ENCODE results near the gene GNB1L.

DNA sequence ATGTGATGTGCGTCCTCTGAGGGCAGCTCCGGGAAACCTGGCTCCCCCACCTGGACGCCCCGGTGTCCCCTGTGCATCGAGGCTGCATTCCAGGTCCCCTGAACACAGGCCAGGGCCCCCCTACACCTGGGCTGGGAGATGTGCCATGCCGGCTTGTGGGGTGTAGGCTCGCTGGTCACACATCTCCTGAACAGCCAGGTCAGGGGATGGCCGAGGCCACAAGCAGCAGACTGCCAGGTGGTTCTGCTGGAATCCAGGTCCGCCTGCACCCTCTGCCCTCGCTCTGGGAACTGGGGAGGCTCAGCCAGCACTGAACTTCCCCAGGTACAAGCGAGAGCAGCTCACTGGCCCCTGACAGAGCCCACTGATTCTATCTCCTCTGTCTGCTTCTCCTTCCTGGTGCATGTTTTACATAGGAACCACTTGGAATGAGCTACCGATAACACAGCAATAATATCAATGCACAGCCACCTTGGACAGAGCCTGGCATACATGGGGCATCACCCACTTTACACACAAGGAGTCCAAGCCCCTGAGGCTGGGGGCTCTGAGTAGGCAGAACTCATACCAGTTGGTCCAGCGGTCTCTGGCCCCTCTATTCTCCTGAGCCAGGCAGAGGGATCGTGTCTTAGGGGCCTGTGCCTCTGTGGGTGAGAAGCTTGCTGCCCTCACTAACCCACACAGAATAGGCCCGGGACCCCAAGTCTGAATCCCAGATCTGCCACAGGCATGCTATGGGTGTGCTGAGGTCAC lies 47.3 kb downstream of the GNB1L start:
- TF ChIP-seq EZH2 (IDR thresholded peaks at IDR 0.05) (no peak), POLR2AphosphoS5 (IDR thresholded peaks at IDR 0.05; ENCODE audit: borderline replicate concordance, low read depth, low read length) (no peak), FOXP2 (optimal IDR thresholded peaks at IDR 0.05; ENCODE audit: control extremely low read depth, extremely low read length, insufficient read depth) (no peak)

All from SK-N-MC (cell line).